ENCODE results near the gene MIDN.

GRCh38 chr19:1296575-1297271 lies 48.3 kb downstream of the MIDN start:
- TF ChIP-seq EZH2 (IDR thresholded peaks at IDR 0.05; ENCODE audit: borderline replicate concordance, insufficient read depth, low read length, poor library complexity, severe bottlenecking) (no peak), CTCF (IDR thresholded peaks at IDR 0.05; ENCODE audit: poor library complexity, severe bottlenecking) (no peak)
